Fibroblast of mammary gland (primary cell): ENCODE results near the gene HS6ST3.

ENCODE experiments used
- DNase-seq: peaks from one replicate; pipeline ENCODE4 v3.0.0-alpha.2; 2010; ENCODE audit warnings: low read depth
- H3K4me3 ChIP-seq: 2 replicates; pipeline ENCODE4 v1.5.1; 2011; ENCODE audit warnings: low read depth, mild to moderate bottlenecking, low read length, moderate library complexity; ENCODE audit not compliant: control insufficient read depth
- CTCF ChIP-seq: conservative IDR thresholded peaks from 2 replicates; pipeline ENCODE4 v1.5.1; 2011; ENCODE audit warnings: low read depth, low read length, inconsistent platforms; ENCODE audit not compliant: control insufficient read depth, insufficient read depth

The HS6ST3 gene

GRCh38 chr13:96811049-96811448 is 721.1 kb downstream of the HS6ST3 start:
- no peak for TF ChIP-seq CTCF
- H3K4me3 ChIP-seq: no peak overlapping the region
- no peak for DNase-seq

GRCh38 chr13:96816261-96816660 is 726.4 kb downstream of the HS6ST3 start:
- no peak for TF ChIP-seq CTCF
- peak; percentile 89 for DNase-seq
- H3K4me3 ChIP-seq: no peak overlapping the region

- DNase-seq: no peak
- no peak for TF ChIP-seq CTCF
- no peak overlapping the region for H3K4me3 ChIP-seq
Observed at GRCh38 chr13:96816874-96817273, 727.0 kb downstream of the HS6ST3 start.

GRCh38 chr13:96817336-96817941 is 727.5 kb downstream of the HS6ST3 start:
- peak; percentile 58 for DNase-seq
- peak; percentile 58 for TF ChIP-seq CTCF
- H3K4me3 ChIP-seq: no peak overlapping the region

GRCh38 chr13:96819375-96819774 is 729.5 kb downstream of the HS6ST3 start:
- H3K4me3 ChIP-seq: no peak overlapping the region
- no peak for TF ChIP-seq CTCF
- DNase-seq: peak; percentile 16

- DNase-seq: peak; percentile 84
- H3K4me3 ChIP-seq: no peak overlapping the region
- TF ChIP-seq CTCF: no peak
Observed at GRCh38 chr13:96821381-96821780, 731.5 kb downstream of the HS6ST3 start.

GRCh38 chr13:96821971-96822370 is 732.1 kb downstream of the HS6ST3 start:
- no peak overlapping the region for H3K4me3 ChIP-seq
- no peak for TF ChIP-seq CTCF
- no peak for DNase-seq
